ENCODE data around the gene COG1. TPM values are rescaled to one million over a fixed set of nuclear protein-coding genes. Genes with fewer than 3 reads are reported as not detected.
A peak's percentile ranks its signal among the peaks of the same experiment; 100 is the strongest.

COG1 gene
- total RNA-seq, 2 experiments from 2014 or later, result 38.3 to 44.1 TPM

DNA sequence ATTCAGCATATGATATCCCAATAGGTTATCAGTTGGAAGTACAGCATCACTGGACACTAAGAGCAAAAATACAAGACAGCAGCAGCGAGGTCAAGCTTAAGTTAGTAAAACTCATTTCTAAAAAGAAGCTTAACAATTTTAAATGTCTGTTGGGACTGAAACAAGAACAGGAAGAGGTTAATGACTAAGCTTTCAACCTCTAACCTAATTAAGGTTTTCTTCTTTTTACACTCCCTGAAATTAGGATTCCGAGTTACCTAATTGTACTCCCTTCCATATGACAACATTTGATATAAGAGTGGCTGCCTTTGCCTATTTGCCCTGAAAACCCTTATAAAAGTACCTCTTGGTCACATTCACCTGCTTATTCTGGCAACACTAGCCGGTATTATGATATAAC is 34.5 kb downstream of the COG1 start:
- H3K36me3 ChIP-seq (ENCODE audit: insufficient read depth, low read length), result peaks cover 32% of the 10 kb centered on the region
- H3K27ac ChIP-seq (ENCODE audit: low read depth, low read length, poor library complexity, severe bottlenecking), result no peak overlapping the region
- no peak for TF ChIP-seq EZH2phosphoT487 (IDR thresholded peaks at IDR 0.05; ENCODE audit: borderline replicate concordance, low read depth, low read length)
- TF ChIP-seq, protein P1, sequence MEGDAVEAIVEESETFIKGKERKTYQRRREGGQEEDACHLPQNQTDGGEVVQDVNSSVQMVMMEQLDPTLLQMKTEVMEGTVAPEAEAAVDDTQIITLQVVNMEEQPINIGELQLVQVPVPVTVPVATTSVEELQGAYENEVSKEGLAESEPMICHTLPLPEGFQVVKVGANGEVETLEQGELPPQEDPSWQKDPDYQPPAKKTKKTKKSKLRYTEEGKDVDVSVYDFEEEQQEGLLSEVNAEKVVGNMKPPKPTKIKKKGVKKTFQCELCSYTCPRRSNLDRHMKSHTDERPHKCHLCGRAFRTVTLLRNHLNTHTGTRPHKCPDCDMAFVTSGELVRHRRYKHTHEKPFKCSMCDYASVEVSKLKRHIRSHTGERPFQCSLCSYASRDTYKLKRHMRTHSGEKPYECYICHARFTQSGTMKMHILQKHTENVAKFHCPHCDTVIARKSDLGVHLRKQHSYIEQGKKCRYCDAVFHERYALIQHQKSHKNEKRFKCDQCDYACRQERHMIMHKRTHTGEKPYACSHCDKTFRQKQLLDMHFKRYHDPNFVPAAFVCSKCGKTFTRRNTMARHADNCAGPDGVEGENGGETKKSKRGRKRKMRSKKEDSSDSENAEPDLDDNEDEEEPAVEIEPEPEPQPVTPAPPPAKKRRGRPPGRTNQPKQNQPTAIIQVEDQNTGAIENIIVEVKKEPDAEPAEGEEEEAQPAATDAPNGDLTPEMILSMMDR (conservative IDR thresholded peaks at IDR 0.05; ENCODE audit: low read length), result no peak
- H3K79me2 ChIP-seq (ENCODE audit: insufficient read depth, low read depth, low read length), result peaks cover 69% of the 10 kb centered on the region
- peaks cover 33% of the 10 kb centered on the region for H4K20me1 ChIP-seq (ENCODE audit: insufficient read depth, low read length)
- ChIA-PET CTCF (ENCODE audit: unreplicated experiment) (no interaction called here), POLR2A (interaction anchor here (0.6 to 2.3 kb wide), 7 partner anchors 8 to 582 kb away, joined by 3 to 8 read pairs (median 5); no protein-coding TSS in a partner anchor)
- H3K4me1 ChIP-seq (ENCODE audit: insufficient read depth, low read length, poor library complexity, severe bottlenecking), result peaks cover 42% of the 10 kb centered on the region
- H3K9me3 ChIP-seq (ENCODE audit: low read length), result no peaks in the 10 kb centered on the region
- intact Hi-C loops (cut with micrococcal nuclease; ENCODE audit: unreplicated experiment), result no loop called here
- no peak for DNase-seq (ENCODE audit: low spot score)
- H3K4me3 ChIP-seq (ENCODE audit: low read depth, low read length, poor library complexity, severe bottlenecking), result peak overlapping the region; percentile 3
- H3K4me2 ChIP-seq (ENCODE audit: low read length), result peak overlapping the region; percentile 43
- no peaks in the 10 kb centered on the region for H3K9me2 ChIP-seq (ENCODE audit: insufficient read depth, low read length)
- H2AFZ ChIP-seq (ENCODE audit: low read length), result no peak overlapping the region
- BruUV-seq (replicated peaks), result no TSS peak

- H3K4me2 ChIP-seq (ENCODE audit: low read length), result peak overlapping the region; percentile 43
- no peak overlapping the region for H3K27ac ChIP-seq (ENCODE audit: low read depth, low read length, poor library complexity, severe bottlenecking)
- intact Hi-C loops (cut with micrococcal nuclease; ENCODE audit: unreplicated experiment), result no loop called here
- no peak for DNase-seq (ENCODE audit: low spot score)
- no peak for TF ChIP-seq EZH2phosphoT487 (IDR thresholded peaks at IDR 0.05; ENCODE audit: borderline replicate concordance, low read depth, low read length)
- TF ChIP-seq, protein P1 (conservative IDR thresholded peaks at IDR 0.05; ENCODE audit: low read length), result no peak
- H4K20me1 ChIP-seq (ENCODE audit: insufficient read depth, low read length), result peaks cover 33% of the 10 kb centered on the region
- H3K4me3 ChIP-seq (ENCODE audit: low read depth, low read length, poor library complexity, severe bottlenecking), result no peak overlapping the region
- H3K9me3 ChIP-seq (ENCODE audit: low read length), result no peaks in the 10 kb centered on the region
- H3K4me1 ChIP-seq (ENCODE audit: insufficient read depth, low read length, poor library complexity, severe bottlenecking), result peaks cover 42% of the 10 kb centered on the region
- BruUV-seq (replicated peaks), result no TSS peak
- no peak overlapping the region for H2AFZ ChIP-seq (ENCODE audit: low read length)
- peaks cover 28% of the 10 kb centered on the region for H3K36me3 ChIP-seq (ENCODE audit: insufficient read depth, low read length)
- POLR2A ChIA-PET, result interaction anchor here (0.7 to 2.3 kb wide), 6 partner anchors 9 to 21 kb away, joined by 3 to 8 read pairs (median 6); no protein-coding TSS in a partner anchor
- H3K9me2 ChIP-seq (ENCODE audit: insufficient read depth, low read length), result no peaks in the 10 kb centered on the region
- H3K79me2 ChIP-seq (ENCODE audit: insufficient read depth, low read depth, low read length), result peaks cover 73% of the 10 kb centered on the region
- CTCF ChIA-PET (ENCODE audit: unreplicated experiment), result no interaction called here
Measured at GRCh38 chr17:73227944-73228343, 35.1 kb downstream of the COG1 start.

DNA sequence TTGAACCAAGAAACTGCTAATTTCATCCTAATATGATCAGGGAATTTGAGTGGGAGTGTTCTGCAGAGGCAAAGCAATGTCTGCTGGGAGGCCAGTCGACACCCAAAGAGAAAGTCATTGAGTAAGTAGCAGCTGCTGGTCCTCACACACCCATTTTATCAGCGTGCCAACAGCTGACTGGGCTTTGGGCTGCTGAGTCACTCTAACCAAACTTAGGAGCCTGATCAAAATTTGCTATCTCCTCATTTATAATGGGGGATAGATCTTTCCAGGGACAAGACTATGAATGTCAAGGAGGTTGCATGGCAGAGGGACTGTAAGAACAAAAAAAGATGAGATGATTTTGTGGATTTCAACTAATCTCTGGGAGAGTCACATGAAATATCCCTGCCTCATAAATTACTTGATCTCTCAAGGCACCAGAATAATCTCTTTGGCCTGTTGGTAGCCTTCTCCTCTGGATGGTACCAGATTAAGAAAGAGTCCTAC is 35.9 kb downstream of the COG1 start:
- no peak for DNase-seq (ENCODE audit: low spot score)
- POLR2A ChIA-PET, result interaction anchor here (0.7 to 2.3 kb wide), 4 partner anchors 9 to 22 kb away, joined by 3 to 8 read pairs (median 6); no protein-coding TSS in a partner anchor
- no peak overlapping the region for H3K4me3 ChIP-seq (ENCODE audit: low read depth, low read length, poor library complexity, severe bottlenecking)
- no peak overlapping the region for H3K27ac ChIP-seq (ENCODE audit: low read depth, low read length, poor library complexity, severe bottlenecking)
- H3K4me2 ChIP-seq (ENCODE audit: low read length), result peak overlapping the region; percentile 43; the same call in 1 of the 2 replicates
- no peaks in the 10 kb centered on the region for H3K9me3 ChIP-seq (ENCODE audit: low read length)
- H3K36me3 ChIP-seq (ENCODE audit: insufficient read depth, low read length), result peaks cover 25% of the 10 kb centered on the region
- H3K4me1 ChIP-seq (ENCODE audit: insufficient read depth, low read length, poor library complexity, severe bottlenecking), result peaks cover 49% of the 10 kb centered on the region
- no peak for TF ChIP-seq EZH2phosphoT487 (IDR thresholded peaks at IDR 0.05; ENCODE audit: borderline replicate concordance, low read depth, low read length)
- TF ChIP-seq, protein P1 (conservative IDR thresholded peaks at IDR 0.05; ENCODE audit: low read length), result no peak
- H3K9me2 ChIP-seq (ENCODE audit: insufficient read depth, low read length), result no peaks in the 10 kb centered on the region
- peaks cover 82% of the 10 kb centered on the region for H3K79me2 ChIP-seq (ENCODE audit: insufficient read depth, low read depth, low read length)
- H2AFZ ChIP-seq (ENCODE audit: low read length), result no peak overlapping the region
- intact Hi-C loops (cut with micrococcal nuclease; ENCODE audit: unreplicated experiment), result no loop called here
- CTCF ChIA-PET (ENCODE audit: unreplicated experiment), result no interaction called here
- BruUV-seq (replicated peaks), result TSS peak; percentile 21
- peaks cover 33% of the 10 kb centered on the region for H4K20me1 ChIP-seq (ENCODE audit: insufficient read depth, low read length)
